NCI-H128 (cell line): Measurements from ENCODE around the gene DUS1L.

ENCODE experiments used
- DNase-seq: peaks from one replicate; lab custom pipeline; 2025; ENCODE audit not compliant: unreplicated experiment; lab: John Stamatoyannopoulos, UW

Gene DUS1L

GRCh38 chr17:82065638-82066303, at the start of gene DUS1L:
Gene DUS1L (minus strand): TSS chr17:82065804. CDS start chr17:82065059, 745 bp downstream.
- DNase-seq: no peak

- no peak for DNase-seq
Observed at GRCh38 chr17:82114872-82115271, 49.3 kb upstream of the DUS1L start.

- no peak for DNase-seq
Observed at GRCh38 chr17:82114447-82114846, 48.8 kb upstream of the DUS1L start.

- DNase-seq: no peak
Observed at GRCh38 chr17:82113941-82114340, 48.3 kb upstream of the DUS1L start.

GRCh38 chr17:82113422-82113821, 47.8 kb upstream of the DUS1L start:
- DNase-seq: no peak

- DNase-seq: no peak
Observed at GRCh38 chr17:82112914-82113311, 47.3 kb upstream of the DUS1L start.

GRCh38 chr17:82112181-82112913, 46.7 kb upstream of the DUS1L start:
- no peak for DNase-seq

- DNase-seq: no peak
Observed at GRCh38 chr17:82110298-82110697, 44.7 kb upstream of the DUS1L start.

- DNase-seq: no peak
Observed at GRCh38 chr17:82108961-82109475, 43.4 kb upstream of the DUS1L start.

- no peak for DNase-seq
Observed at GRCh38 chr17:82108496-82108945, 42.9 kb upstream of the DUS1L start.

- DNase-seq: no peak
Observed at GRCh38 chr17:82108038-82108437, 42.4 kb upstream of the DUS1L start.

- no peak for DNase-seq
Observed at GRCh38 chr17:82107341-82107860, 41.8 kb upstream of the DUS1L start.

GRCh38 chr17:82106688-82107305, 41.2 kb upstream of the DUS1L start:
- no peak for DNase-seq

GRCh38 chr17:82105882-82106687, 40.5 kb upstream of the DUS1L start:
- no peak for DNase-seq

- no peak for DNase-seq
Observed at GRCh38 chr17:82105417-82105881, 39.8 kb upstream of the DUS1L start.

GRCh38 chr17:82104797-82105416, 39.3 kb upstream of the DUS1L start:
- no peak for DNase-seq

- DNase-seq: no peak
Observed at GRCh38 chr17:82103553-82104451, 38.2 kb upstream of the DUS1L start.

GRCh38 chr17:82101767-82102679, 36.4 kb upstream of the DUS1L start:
- no peak for DNase-seq
